Fibroblast of peridontal ligament (primary cell): ENCODE measurements around the gene SLC34A1.

ENCODE experiments used
- DNase-seq: peaks from one replicate; pipeline ENCODE4 v3.0.0-alpha.2; 2010; ENCODE audit errors: extremely low read depth

SLC34A1 gene

DNA sequence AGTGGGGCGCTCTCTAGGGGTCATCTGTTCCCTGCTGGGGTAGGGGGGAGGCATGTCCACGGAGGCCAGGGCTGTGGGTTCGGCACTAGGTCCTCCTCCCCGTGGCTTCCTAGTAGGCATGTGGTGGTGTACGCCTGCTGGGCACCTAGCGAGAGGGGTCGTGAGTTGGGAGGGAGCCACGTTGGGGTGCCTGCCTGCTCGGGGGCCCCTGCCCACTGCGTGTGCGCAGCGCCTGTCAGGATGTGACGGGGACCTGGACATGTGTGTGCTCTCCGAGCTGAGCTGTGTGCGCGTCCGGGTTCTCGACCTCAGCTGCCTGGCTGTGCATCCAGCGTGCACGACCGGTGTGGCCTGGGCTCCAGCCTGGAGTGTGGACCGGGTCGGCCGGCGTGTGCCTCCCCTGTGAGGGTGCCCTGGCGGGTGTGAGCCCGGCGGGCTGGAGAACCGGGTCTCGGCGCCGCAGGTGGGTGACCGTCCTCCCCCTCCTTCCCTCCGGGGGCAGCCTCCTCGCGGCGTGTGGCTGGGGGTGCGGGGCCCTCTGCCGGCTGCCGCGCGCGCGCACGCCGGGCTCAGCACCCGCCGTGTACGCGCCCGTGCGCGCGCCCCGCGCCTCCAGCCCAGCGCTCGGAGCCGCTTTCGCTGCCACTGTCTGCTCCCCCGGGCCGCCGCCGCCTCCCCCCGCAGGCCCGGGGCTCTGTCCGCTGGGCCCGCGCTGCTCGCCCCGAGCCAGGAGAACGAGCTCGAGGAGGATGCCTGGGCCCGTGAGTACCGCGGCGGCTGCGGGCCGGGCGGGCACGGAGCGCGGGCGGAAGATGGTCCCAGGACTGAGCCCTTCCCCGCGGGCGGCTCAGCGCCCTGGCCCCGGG lies 62.2 kb downstream of the SLC34A1 start, which contains the start of gene PRR7:
TSS of gene PRR7 (plus strand) at position 615 of the 866 bp plus-strand sequence. CDS start 8,254 bp downstream, outside the sequence.
- DNase-seq, result peak; percentile 42

DNA sequence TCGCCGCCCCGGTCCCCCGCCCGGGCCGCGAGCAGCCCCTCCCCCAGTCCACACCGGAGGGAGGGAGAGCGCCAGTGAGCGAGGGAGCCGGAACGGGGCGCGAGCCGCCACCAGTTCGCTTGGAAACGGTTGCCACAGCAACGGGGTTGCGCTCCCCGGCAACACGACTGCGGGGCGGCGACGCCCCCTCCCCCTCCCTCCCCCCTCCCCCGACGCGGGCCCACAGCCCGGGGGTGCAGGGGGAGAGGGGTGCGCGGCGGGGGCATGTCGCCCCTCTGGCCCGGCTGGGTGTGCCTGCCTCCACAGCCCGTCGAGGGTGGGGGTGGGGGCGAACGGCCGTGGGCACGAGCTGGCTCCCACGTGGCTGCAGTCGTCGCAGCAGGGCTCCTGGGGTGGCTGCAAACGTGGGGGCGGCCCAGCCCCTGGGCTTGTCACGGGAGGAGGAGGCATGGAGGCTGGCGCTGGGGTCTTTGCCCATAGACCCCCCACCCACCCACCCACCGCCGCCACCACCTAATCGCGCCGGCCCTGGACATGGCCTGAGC lies 62.9 kb downstream of the SLC34A1 start:
- peak; percentile 23 for DNase-seq

DNA sequence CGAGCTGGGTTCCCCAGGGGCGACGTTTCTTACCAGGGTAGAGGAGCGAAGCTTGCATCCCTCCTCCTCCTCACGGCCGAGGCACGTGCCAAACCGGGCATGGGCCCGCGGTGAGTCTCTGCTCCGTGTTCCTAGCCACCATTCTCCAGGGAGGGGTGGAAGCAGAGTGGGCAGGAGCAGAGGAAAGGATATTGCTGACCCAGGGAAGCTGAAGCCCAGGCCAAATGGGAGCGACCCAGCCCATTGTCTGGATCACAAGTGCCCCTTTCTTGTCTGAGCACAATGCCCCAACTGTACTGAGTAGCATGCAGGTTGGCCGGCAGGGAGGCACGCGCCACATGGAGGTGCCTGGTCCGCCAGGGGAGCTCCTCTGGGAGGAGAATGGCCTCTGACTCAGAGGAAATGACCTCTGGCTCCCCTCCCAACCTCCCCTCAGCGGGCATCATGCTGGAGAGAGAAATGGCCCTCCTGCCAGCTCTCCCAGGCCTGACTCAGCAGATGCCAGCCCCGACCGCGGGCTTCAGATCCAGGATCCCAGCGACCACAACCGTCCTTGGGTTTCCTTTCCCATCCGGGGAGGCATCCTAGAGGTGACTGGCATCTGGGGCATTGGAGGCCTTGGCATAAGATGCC lies 63.5 kb downstream of the SLC34A1 start:
- peak; percentile 73 for DNase-seq
